ENCODE measurements around the gene MACROD2.

DNA sequence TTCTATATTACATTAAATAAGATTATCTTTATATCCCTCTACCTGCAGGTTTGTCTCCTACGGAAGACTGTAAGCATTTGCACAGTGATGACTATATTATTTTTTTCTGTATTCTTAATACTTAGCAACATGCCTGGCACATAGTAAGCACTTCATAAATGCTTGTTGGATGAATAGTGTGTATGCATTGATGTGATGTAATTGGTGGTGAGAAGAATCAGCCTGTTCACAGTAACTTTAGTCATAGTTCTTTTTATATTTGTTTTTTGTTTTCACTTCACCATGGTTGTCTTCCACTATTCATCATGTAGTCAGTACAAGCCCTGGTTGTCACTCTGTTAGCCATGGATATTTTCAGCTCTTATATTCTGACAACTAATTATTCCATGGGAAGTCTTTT, 526.1 kb downstream of the MACROD2 start:
- TF ChIP-seq, protein P1, sequence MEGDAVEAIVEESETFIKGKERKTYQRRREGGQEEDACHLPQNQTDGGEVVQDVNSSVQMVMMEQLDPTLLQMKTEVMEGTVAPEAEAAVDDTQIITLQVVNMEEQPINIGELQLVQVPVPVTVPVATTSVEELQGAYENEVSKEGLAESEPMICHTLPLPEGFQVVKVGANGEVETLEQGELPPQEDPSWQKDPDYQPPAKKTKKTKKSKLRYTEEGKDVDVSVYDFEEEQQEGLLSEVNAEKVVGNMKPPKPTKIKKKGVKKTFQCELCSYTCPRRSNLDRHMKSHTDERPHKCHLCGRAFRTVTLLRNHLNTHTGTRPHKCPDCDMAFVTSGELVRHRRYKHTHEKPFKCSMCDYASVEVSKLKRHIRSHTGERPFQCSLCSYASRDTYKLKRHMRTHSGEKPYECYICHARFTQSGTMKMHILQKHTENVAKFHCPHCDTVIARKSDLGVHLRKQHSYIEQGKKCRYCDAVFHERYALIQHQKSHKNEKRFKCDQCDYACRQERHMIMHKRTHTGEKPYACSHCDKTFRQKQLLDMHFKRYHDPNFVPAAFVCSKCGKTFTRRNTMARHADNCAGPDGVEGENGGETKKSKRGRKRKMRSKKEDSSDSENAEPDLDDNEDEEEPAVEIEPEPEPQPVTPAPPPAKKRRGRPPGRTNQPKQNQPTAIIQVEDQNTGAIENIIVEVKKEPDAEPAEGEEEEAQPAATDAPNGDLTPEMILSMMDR (IDR thresholded peaks at IDR 0.05), result no peak
- TF ChIP-seq POLR2A (IDR thresholded peaks at IDR 0.05), result no peak
